Pancreas (tissue), 10 donors: ENCODE measurements around the gene RGS21. TPM values are rescaled to one million over a fixed set of nuclear protein-coding genes. Genes with fewer than 3 reads are reported as not detected.

Experiments
- ATAC-seq, 4 donors: fragments of 200-7000 bp; cut with Tn5 transposase; one replicate each; pipeline versions ENCODE4 v1.8.0 to v1.9.1; 2020; ENCODE audit warnings: mild to moderate bottlenecking in 4 of 4, moderate library complexity in 4 of 4
- DNase-seq, 6 donors: peaks; one replicate each; pipeline ENCODE4 v3.0.0-alpha.2; 2020
- FAIRE-seq: peaks from 2 replicates; lab custom pipeline; 2012; peaks lifted over from hg19 to GRCh38; lab: Jason Lieb, UNC
- H3K27ac ChIP-seq, 4 donors: fragments of 200-600 bp; sonication (generic); 1 replicate in 3 of 4; 2 replicates in 1 of 4; pipeline versions ENCODE4 v1.5.0 to v1.8.0; 2020
- H3K27me3 ChIP-seq, 4 donors: fragments of 200-600 bp; one replicate each; pipeline ENCODE4 v1.8.0; 2021
- H3K36me3 ChIP-seq, 3 donors: fragments of 200-600 bp; sonication (generic) in 1 of 3; one replicate each; pipeline versions ENCODE4 v1.5.0 to v1.8.0; 2020 to 2021
- H3K4me1 ChIP-seq, 3 donors: fragments of 200-600 bp; one replicate each; pipeline ENCODE4 v1.8.0; 2021
- H3K4me3 ChIP-seq, 4 donors: fragments of 200-600 bp; sonication (generic) in 2 of 4; one replicate each; pipeline versions ENCODE4 v1.5.0 to v1.8.0; 2020 to 2021
- H3K9me3 ChIP-seq, 4 donors: fragments of 200-600 bp; one replicate each; pipeline ENCODE4 v1.8.0; 2021
- WGBS, 2 donors: extraction: QIAGEN DNeasy Blood & Tissue Kit; methylation state at CpG; one replicate each; pipeline ENCODE4 v1.1.7; 2013; 5-methylcytosine and 5-hydroxymethylcytosine counted together
- intact Hi-C, 3 donors: fragments of 100-400 bp; cut with DNase I; formaldehyde crosslinking; loops; one replicate each; pipeline versions ENCODE4 v1.11.1 to v1.14.2; 2022
- polyA plus RNA-seq, 2 donors: library from polyadenylated mRNA; stranded (reverse); fragments of 200-250 nt; gene quantifications; one replicate each; pipeline ENCODE4 v1.2.3, GENCODE V29; 2013
- total RNA-seq, 6 donors: library from RNA; stranded (reverse); fragmentation: NEBNext Ultra II Directional in 4 of 6; extraction: Animal tissue kit (Norgen Biotek cat#: 25700) in 4 of 6; gene quantifications; one replicate each; pipeline versions ENCODE4 v1.2.1 to v1.2.4, GENCODE V29; 2021 to 2023
- TF ChIP-seq, protein P1 (sequence below), 4 donors: fragments of 200-600 bp; sonication (generic) in 3 of 4; IDR thresholded peaks; one replicate each; pipeline versions ENCODE4 v1.5.0 to v1.8.0; 2021; ENCODE audit warnings: antibody characterized with exemption in 4 of 4
- donor health status: healthy with polysubstance abuse.
- donor health status: DM: no; HTN: no; CAD: no; lungs with moderate emphysema.
- donor health status: DM: no; HTN: no; CAD: no.
- donor health status: control.
- donor health status: control.
- donor health status: Bipolar disorder and iron deficiency.
- donor health status: DM: yes; HTN: yes; CAD: no.
- donor health status: DM: no; HTN: no; CAD: no.
- donor health status: DM: no; HTN: no; CAD: no.
- donor health status: DM: yes; HTN: yes; CAD: no.

Gene RGS21
- total and polyA plus RNA-seq, 8 donors = not detected

DNA sequence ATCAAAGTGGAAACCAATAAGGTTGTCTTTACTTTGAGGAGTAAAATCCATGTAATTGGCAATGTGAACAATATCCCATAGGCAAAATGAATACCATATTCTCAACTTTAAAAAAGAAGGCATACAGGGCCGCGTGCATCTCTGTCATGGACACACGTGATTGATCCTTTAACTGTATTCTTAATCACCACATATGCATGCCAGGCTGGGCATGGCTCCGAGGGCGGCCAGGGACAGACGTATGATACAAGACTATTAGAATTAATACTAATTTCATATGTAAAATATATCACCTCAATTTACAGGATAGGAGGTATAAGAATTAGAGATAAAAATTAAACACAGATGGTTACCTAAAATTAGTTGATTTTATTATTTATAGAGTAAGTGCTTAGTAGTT is 11.2 kb downstream of the RGS21 start:
- Histone ChIP-seq H3K27ac (no peak overlapping the region), H3K36me3 (no peaks in the 10 kb centered on the region), H3K4me3 (no peak overlapping the region), H3K27me3 (no peaks in the 10 kb centered on the region), H3K9me3 (no peaks in the 10 kb centered on the region), H3K4me1 (no peaks in the 10 kb centered on the region)
- TF ChIP-seq, protein P1, sequence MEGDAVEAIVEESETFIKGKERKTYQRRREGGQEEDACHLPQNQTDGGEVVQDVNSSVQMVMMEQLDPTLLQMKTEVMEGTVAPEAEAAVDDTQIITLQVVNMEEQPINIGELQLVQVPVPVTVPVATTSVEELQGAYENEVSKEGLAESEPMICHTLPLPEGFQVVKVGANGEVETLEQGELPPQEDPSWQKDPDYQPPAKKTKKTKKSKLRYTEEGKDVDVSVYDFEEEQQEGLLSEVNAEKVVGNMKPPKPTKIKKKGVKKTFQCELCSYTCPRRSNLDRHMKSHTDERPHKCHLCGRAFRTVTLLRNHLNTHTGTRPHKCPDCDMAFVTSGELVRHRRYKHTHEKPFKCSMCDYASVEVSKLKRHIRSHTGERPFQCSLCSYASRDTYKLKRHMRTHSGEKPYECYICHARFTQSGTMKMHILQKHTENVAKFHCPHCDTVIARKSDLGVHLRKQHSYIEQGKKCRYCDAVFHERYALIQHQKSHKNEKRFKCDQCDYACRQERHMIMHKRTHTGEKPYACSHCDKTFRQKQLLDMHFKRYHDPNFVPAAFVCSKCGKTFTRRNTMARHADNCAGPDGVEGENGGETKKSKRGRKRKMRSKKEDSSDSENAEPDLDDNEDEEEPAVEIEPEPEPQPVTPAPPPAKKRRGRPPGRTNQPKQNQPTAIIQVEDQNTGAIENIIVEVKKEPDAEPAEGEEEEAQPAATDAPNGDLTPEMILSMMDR (IDR thresholded peaks at IDR 0.05) = no peak
- ATAC-seq (no peak), DNase-seq (peak in 1 of 6 donors; percentile 10), FAIRE-seq (no peak)
- WGBS, 2 donors = 86 to 92% methylated on average over 6 of the region's 6 CpGs
- intact Hi-C loops = no loop called here

DNA sequence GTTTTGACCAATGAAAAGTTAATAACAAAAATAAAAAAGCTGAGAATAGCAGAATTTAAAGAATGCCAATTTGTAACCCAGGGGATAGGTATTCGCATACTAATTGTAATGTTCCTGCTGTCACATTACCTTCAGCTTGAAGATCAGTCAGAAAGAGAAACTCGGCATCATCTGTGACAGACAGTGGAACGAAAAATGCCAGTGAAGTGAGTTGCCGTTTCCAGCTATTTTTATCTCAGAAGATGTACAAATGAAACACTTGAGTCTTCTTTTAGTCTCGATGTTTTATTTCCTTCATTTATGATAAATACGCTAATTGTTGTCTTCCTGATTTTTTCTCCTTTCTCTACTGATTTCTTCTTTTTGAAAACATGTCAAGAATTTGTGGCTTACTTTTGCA is 26.1 kb downstream of the RGS21 start:
- no peaks in the 10 kb centered on the region for H3K36me3 ChIP-seq
- H3K27ac ChIP-seq = no peak overlapping the region
- no peaks in the 10 kb centered on the region for H3K4me1 ChIP-seq
- intact Hi-C loops = no loop called here
- FAIRE-seq (no peak), ATAC-seq (no peak), DNase-seq (no peak)
- no peaks in the 10 kb centered on the region for H3K27me3 ChIP-seq
- no peak overlapping the region for H3K4me3 ChIP-seq
- TF ChIP-seq, protein P1 (IDR thresholded peaks at IDR 0.05) = no peak
- H3K9me3 ChIP-seq = no peaks in the 10 kb centered on the region
- WGBS, 2 donors = 65 to 71% methylated on average over 6 of the region's 6 CpGs

DNA sequence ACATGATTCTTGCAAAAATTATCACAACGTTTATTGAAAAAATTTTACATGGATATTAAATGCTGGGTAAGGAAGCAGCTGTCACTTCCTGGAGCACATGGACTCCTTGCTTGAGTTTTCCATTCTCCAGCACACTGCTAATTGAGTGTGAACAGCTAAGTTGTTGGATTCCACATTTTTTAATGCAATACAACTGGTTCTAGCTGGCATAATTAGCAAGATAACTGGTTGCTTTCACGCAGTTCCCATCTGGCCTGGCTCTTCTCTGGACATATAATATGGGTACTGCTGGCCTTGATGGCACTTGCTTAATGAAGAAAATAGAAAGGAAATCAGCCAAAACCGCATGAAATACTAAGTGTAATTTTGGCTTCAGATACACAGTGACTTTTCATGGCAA is 26.6 kb downstream of the RGS21 start:
- Histone ChIP-seq H3K27me3 (no peaks in the 10 kb centered on the region), H3K4me1 (no peaks in the 10 kb centered on the region), H3K27ac (no peak overlapping the region), H3K36me3 (no peaks in the 10 kb centered on the region), H3K4me3 (no peak overlapping the region), H3K9me3 (no peaks in the 10 kb centered on the region)
- DNase-seq = no peak
- TF ChIP-seq, protein P1 (IDR thresholded peaks at IDR 0.05) = no peak
- no peak for ATAC-seq
- 40 to 44% methylated on average over 3 of the region's 3 CpGs for whole genome bisulfite sequencing, 2 donors
- no peak for FAIRE-seq
- intact Hi-C loops = no loop called here

DNA sequence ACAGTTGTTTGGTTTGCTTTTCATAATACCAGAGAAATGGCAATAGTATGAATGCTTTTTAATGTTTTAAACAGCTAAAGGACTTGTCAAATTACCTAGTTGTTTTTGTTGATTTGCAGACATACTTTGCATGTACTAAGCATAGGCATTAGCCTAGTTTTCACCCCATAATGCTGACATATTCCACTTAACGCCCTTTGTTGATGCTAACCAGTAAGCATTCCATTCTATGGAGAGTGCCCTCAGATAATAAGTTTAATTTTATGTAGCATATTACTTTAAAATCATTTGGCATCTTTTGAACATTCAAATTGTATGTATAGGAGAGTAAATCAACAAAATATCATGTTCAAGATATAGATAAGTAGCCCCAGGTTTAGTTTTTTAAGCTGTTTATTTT is 32.5 kb downstream of the RGS21 start:
- Histone ChIP-seq H3K36me3 (no peaks in the 10 kb centered on the region), H3K9me3 (no peaks in the 10 kb centered on the region), H3K4me3 (no peak overlapping the region), H3K27ac (no peak overlapping the region), H3K4me1 (no peaks in the 10 kb centered on the region), H3K27me3 (no peaks in the 10 kb centered on the region)
- ATAC-seq (no peak), FAIRE-seq (no peak), DNase-seq (no peak)
- WGBS, 2 donors = 47 to 78% methylated on average over 1 of the region's 1 CpG
- intact Hi-C loops = no loop called here
- TF ChIP-seq, protein P1 (IDR thresholded peaks at IDR 0.05) = no peak

- Histone ChIP-seq H3K4me1 (no peaks in the 10 kb centered on the region), H3K27ac (no peak overlapping the region), H3K36me3 (no peaks in the 10 kb centered on the region), H3K4me3 (no peak overlapping the region), H3K9me3 (no peaks in the 10 kb centered on the region), H3K27me3 (no peaks in the 10 kb centered on the region)
- TF ChIP-seq, protein P1 (IDR thresholded peaks at IDR 0.05) = no peak
- 58 to 66% methylated on average over 3 of the region's 3 CpGs for WGBS, 2 donors
- no peak for DNase-seq
- intact Hi-C loops = no loop called here
- FAIRE-seq = no peak
- no peak for ATAC-seq
Measured at GRCh38 chr1:192350356-192350755, 33.6 kb downstream of the RGS21 start.
